ENCODE results near the gene MSMB. TPM values are rescaled to one million over a fixed set of nuclear protein-coding genes. Genes with fewer than 3 reads are reported as not detected.

Gene MSMB
- 0.34 and 21.0 TPM in 2 replicates for total RNA-seq

GRCh38 chr10:46046261-46046660, at the start of gene MSMB:
MSMB (minus strand) TSS chr10:46046269; CDS start chr10:46046237, 32 bp downstream.

GRCh38 chr10:46030091-46030937, 15.8 kb downstream of the MSMB start, which contains the start of gene NCOA4:
NCOA4 (minus strand) TSS chr10:46030623; CDS start chr10:46016680, 13,943 bp downstream.

Other genes starting within 250 kb of the MSMB start
- gene AGAP4, start 198.8 kb downstream of the MSMB start, total RNA-seq: 2.4 and 8.4 TPM in 2 replicates
- gene TIMM23, start 73.8 kb downstream of the MSMB start, total RNA-seq: 63.5 and 94.7 TPM in 2 replicates
- gene NCOA4, start 15.6 kb downstream of the MSMB start, total RNA-seq: 157 and 242 TPM in 2 replicates
- not detected in 2 replicates for gene ANTXRL, start 240.7 kb upstream of the MSMB start, total RNA-seq